ENCODE data around the gene SECTM1. TPM values are rescaled to one million over a fixed set of nuclear protein-coding genes. Genes with fewer than 3 reads are reported as not detected.

Gene SECTM1
- total RNA-seq, 6 experiments from 2014 or later, result 1.7 to 3.9 (median 2.8) TPM

- no peak for TF ChIP-seq CTCF (IDR thresholded peaks at IDR 0.05)
- Mint-ChIP-seq H3K4me1 (ENCODE audit: low read depth) (peaks cover 4% of the 10 kb centered on the region; the same call in 1 of the 2 replicates), H3K27ac (no peak overlapping the region), H3K36me3 (ENCODE audit: low read depth) (no peaks in the 10 kb centered on the region), H3K4me3 (no peak overlapping the region), H3K9me3 (no peaks in the 10 kb centered on the region), H3K27me3 (ENCODE audit: insufficient read depth) (peaks cover 16% of the 10 kb centered on the region)
- no peak for DNase-seq
Measured at GRCh38 chr17:82305727-82306300, 27.8 kb downstream of the SECTM1 start.

- Mint-ChIP-seq H3K9me3 (no peaks in the 10 kb centered on the region), H3K4me3 (no peak overlapping the region), H3K4me1 (ENCODE audit: low read depth) (peaks cover 4% of the 10 kb centered on the region; the same call in 1 of the 2 replicates), H3K27me3 (ENCODE audit: insufficient read depth) (peaks cover 14% of the 10 kb centered on the region), H3K36me3 (ENCODE audit: low read depth) (no peaks in the 10 kb centered on the region), H3K27ac (no peak overlapping the region)
- TF ChIP-seq CTCF (IDR thresholded peaks at IDR 0.05), result no peak
- DNase-seq, result no peak
Measured at GRCh38 chr17:82304826-82305726, 28.5 kb downstream of the SECTM1 start.

DNA sequence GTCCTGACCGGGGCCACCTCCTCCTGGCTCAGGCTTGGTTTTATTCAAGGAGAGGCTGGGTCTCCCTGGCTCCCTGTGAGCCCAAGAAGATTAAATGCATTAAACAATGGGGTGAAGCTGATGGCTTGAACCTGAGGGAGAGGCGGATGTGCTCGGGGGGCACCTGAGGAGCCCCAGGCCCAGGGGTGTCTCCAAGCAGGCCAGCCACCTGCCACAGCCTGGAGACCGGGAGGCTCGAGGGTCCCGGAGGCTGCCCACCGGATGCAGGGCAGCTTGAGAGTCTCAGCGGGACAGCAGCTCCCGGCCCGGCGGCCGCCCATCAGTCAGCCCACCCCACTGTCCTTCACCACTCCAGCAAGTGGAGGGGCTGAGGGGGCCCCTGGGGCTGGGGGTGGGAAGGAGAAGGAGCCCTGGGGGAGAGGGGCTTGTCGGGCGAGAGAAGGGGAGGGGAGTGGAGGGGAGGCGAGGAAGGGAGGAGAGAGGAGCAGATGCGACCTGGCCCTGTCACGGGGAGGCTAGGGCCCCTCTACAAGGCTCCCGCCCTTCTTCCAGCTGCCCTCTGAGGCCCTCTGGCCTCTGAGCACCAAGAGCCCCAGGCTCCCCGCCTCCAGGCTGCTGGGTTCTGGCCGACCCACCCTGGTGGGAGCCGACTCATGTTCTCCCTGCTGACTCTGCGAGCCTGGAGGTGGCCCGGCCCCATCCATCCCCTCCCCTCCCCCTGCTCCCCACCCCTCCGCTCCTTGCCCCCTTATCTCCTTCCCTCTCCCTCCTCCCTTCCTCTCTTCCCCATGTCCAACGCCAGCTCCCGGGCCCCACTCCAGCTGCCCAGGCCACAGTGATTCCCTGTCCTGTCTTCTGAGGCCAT, 29.4 kb downstream of the SECTM1 start:
- Mint-ChIP-seq H3K4me1 (ENCODE audit: low read depth) (peaks cover 4% of the 10 kb centered on the region), H3K36me3 (ENCODE audit: low read depth) (no peaks in the 10 kb centered on the region), H3K27ac (no peak overlapping the region), H3K27me3 (ENCODE audit: insufficient read depth) (peaks cover 7% of the 10 kb centered on the region), H3K4me3 (no peak overlapping the region), H3K9me3 (no peaks in the 10 kb centered on the region)
- DNase-seq, result no peak
- no peak for TF ChIP-seq CTCF (IDR thresholded peaks at IDR 0.05)

GRCh38 chr17:82302991-82303943, 30.3 kb downstream of the SECTM1 start:
- Mint-ChIP-seq H3K27me3 (ENCODE audit: insufficient read depth) (no peaks in the 10 kb centered on the region), H3K27ac (no peak overlapping the region), H3K4me1 (ENCODE audit: low read depth) (peaks cover 9% of the 10 kb centered on the region), H3K4me3 (no peak overlapping the region), H3K36me3 (ENCODE audit: low read depth) (no peaks in the 10 kb centered on the region), H3K9me3 (no peaks in the 10 kb centered on the region)
- TF ChIP-seq CTCF (IDR thresholded peaks at IDR 0.05), result no peak
- no peak for DNase-seq
